GM12878 (cell line): ENCODE measurements around the gene LKAAEAR1.

Experiments used
- CHD1 ChIP-seq: IDR thresholded peaks from 2 replicates; pipeline ENCODE4 v1.6.1; 2012; ENCODE audit warnings: low read depth, low read length, improper control_type of control experiment
- EGR1 ChIP-seq, 2 experiments: IDR thresholded peaks; 1 replicate in 1 of 2; 2 replicates in 1 of 2; pipeline ENCODE4 v1.6.1; 2011 to 2012; ENCODE audit warnings: low read depth in 2 of 2, low read length in 2 of 2, borderline replicate concordance in 1 of 2, mild to moderate bottlenecking in 1 of 2, moderate library complexity in 1 of 2
- HDGF ChIP-seq: fragments of 450-650 bp; IDR thresholded peaks from 2 replicates; pipeline ENCODE4 v1.6.1; 2016; ENCODE audit warnings: antibody characterized with exemption
- MXI1 ChIP-seq: fragments of 150-350 bp; IDR thresholded peaks from 2 replicates; pipeline ENCODE4 v1.6.1; 2011; ENCODE audit warnings: low read depth, mild to moderate bottlenecking, inconsistent platforms, low read length, improper control_type of control experiment
- NRF1 ChIP-seq: conservative IDR thresholded peaks from 2 replicates; pipeline ENCODE4 v1.6.1; 2011; ENCODE audit warnings: mild to moderate bottlenecking, low read depth, low read length, improper control_type of control experiment
- POLR2A ChIP-seq: IDR thresholded peaks from 2 replicates; pipeline ENCODE4 v1.6.1; 2011; ENCODE audit warnings: low read depth, mild to moderate bottlenecking, low read length
- POLR2AphosphoS5 ChIP-seq: IDR thresholded peaks from 2 replicates; pipeline ENCODE4 v1.6.1; 2011; ENCODE audit warnings: mild to moderate bottlenecking, low read length, inconsistent platforms
- RELA ChIP-seq: fragments of 450-650 bp; IDR thresholded peaks from 2 replicates; pipeline ENCODE4 v1.8.0; 2014; ENCODE audit warnings: borderline replicate concordance; ENCODE audit not compliant: partially characterized antibody
- ZZZ3 ChIP-seq: IDR thresholded peaks from 2 replicates; pipeline ENCODE4 v1.6.1; 2011; ENCODE audit warnings: low read depth; ENCODE audit not compliant: control insufficient read depth, insufficient read length
- TF ChIP-seq, protein P1 (sequence below): fragments of 450-650 bp; IDR thresholded peaks from 2 replicates; pipeline ENCODE4 v1.6.1; 2014; ENCODE audit warnings: mild to moderate bottlenecking
- TF ChIP-seq, protein P2 (sequence below), 3 experiments: IDR thresholded peaks in 2 of 3; conservative IDR thresholded peaks in 1 of 3; 2 replicates each; pipeline ENCODE4 v1.5.1; 2011; ENCODE audit warnings: low read depth in 3 of 3, low read length in 3 of 3, mild to moderate bottlenecking in 3 of 3, control low read depth in 2 of 3, moderate library complexity in 2 of 3, inconsistent platforms in 1 of 3, mixed read lengths in 1 of 3; ENCODE audit not compliant: control insufficient read depth in 2 of 3, insufficient read depth in 1 of 3; ENCODE audit errors: extremely low read depth in 1 of 3
- TF ChIP-seq, protein P3 (sequence below): IDR thresholded peaks from 2 replicates; pipeline ENCODE4 v1.6.1; 2011; ENCODE audit warnings: borderline replicate concordance, low read depth, mild to moderate bottlenecking, moderate library complexity, low read length; ENCODE audit not compliant: insufficient read depth, poor library complexity, severe bottlenecking
- TF ChIP-seq, protein P4 (sequence below): fragments of 450-650 bp; formaldehyde crosslinking; IDR thresholded peaks from 2 replicates; pipeline ENCODE4 v1.5.0; 2022; ENCODE audit warnings: mild to moderate bottlenecking, missing genetic modification characterization

DNA sequence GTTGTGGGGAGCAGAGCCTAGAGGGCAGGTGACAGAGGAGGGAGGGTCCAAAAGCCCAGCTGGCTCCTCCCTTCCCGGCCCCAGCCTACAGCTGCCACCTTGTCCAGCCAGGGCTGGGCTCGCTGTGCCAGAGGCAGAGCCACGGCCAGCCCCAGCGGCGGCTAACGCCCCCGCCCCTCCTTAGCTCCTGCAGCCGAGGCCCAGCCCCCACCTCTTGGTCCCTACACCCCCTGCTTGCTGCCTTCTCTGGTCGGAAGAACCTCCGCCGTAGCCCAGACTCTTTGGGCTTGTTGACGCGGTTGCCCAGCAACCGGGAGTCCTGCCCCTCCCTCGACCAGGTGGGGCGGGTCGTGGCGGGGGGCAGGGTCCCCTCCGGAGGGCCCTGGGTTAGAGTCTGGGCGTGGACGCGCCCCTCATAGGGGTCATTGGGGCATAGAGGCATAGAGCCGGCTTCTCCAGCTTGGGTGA lies 521 bp upstream of the LKAAEAR1 start:
- TF ChIP-seq MXI1 (no peak), NRF1 (no peak), POLR2AphosphoS5 (no peak), RELA (no peak), ZZZ3 (no peak), POLR2A (no peak), EGR1 (IDR thresholded peaks at IDR 0.05; ENCODE audit: borderline replicate concordance in 1 of 2, low read depth in 2 of 2, low read length in 2 of 2) (no peak), CHD1 (no peak), HDGF (no peak)
- TF ChIP-seq, protein P1, sequence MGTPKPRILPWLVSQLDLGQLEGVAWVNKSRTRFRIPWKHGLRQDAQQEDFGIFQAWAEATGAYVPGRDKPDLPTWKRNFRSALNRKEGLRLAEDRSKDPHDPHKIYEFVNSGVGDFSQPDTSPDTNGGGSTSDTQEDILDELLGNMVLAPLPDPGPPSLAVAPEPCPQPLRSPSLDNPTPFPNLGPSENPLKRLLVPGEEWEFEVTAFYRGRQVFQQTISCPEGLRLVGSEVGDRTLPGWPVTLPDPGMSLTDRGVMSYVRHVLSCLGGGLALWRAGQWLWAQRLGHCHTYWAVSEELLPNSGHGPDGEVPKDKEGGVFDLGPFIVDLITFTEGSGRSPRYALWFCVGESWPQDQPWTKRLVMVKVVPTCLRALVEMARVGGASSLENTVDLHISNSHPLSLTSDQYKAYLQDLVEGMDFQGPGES: no peak
- TF ChIP-seq, protein P2, sequence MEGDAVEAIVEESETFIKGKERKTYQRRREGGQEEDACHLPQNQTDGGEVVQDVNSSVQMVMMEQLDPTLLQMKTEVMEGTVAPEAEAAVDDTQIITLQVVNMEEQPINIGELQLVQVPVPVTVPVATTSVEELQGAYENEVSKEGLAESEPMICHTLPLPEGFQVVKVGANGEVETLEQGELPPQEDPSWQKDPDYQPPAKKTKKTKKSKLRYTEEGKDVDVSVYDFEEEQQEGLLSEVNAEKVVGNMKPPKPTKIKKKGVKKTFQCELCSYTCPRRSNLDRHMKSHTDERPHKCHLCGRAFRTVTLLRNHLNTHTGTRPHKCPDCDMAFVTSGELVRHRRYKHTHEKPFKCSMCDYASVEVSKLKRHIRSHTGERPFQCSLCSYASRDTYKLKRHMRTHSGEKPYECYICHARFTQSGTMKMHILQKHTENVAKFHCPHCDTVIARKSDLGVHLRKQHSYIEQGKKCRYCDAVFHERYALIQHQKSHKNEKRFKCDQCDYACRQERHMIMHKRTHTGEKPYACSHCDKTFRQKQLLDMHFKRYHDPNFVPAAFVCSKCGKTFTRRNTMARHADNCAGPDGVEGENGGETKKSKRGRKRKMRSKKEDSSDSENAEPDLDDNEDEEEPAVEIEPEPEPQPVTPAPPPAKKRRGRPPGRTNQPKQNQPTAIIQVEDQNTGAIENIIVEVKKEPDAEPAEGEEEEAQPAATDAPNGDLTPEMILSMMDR (IDR thresholded peaks at IDR 0.05 in 2 of 3, conservative IDR thresholded peaks at IDR 0.05 in 1 of 3; ENCODE audit: control insufficient read depth in 2 of 3, extremely low read depth in 1 of 3, insufficient read depth in 1 of 3, low read depth in 3 of 3, low read length in 3 of 3): no peak
- TF ChIP-seq, protein P3, sequence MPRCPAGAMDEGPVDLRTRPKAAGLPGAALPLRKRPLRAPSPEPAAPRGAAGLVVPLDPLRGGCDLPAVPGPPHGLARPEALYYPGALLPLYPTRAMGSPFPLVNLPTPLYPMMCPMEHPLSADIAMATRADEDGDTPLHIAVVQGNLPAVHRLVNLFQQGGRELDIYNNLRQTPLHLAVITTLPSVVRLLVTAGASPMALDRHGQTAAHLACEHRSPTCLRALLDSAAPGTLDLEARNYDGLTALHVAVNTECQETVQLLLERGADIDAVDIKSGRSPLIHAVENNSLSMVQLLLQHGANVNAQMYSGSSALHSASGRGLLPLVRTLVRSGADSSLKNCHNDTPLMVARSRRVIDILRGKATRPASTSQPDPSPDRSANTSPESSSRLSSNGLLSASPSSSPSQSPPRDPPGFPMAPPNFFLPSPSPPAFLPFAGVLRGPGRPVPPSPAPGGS: no peak
- TF ChIP-seq, protein P4, sequence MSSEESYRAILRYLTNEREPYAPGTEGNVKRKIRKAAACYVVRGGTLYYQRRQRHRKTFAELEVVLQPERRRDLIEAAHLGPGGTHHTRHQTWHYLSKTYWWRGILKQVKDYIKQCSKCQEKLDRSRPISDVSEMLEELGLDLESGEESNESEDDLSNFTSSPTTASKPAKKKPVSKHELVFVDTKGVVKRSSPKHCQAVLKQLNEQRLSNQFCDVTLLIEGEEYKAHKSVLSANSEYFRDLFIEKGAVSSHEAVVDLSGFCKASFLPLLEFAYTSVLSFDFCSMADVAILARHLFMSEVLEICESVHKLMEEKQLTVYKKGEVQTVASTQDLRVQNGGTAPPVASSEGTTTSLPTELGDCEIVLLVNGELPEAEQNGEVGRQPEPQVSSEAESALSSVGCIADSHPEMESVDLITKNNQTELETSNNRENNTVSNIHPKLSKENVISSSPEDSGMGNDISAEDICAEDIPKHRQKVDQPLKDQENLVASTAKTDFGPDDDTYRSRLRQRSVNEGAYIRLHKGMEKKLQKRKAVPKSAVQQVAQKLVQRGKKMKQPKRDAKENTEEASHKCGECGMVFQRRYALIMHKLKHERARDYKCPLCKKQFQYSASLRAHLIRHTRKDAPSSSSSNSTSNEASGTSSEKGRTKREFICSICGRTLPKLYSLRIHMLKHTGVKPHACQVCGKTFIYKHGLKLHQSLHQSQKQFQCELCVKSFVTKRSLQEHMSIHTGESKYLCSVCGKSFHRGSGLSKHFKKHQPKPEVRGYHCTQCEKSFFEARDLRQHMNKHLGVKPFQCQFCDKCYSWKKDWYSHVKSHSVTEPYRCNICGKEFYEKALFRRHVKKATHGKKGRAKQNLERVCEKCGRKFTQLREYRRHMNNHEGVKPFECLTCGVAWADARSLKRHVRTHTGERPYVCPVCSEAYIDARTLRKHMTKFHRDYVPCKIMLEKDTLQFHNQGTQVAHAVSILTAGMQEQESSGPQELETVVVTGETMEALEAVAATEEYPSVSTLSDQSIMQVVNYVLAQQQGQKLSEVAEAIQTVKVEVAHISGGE (CRISPR knock-in tag): no peak
